ACHN (cell line): Measurements from ENCODE around the gene BEND7.
A peak's percentile ranks its signal among the peaks of the same experiment; 100 is the strongest.

Experiments used
- DNase-seq: peaks from one replicate; pipeline ENCODE4 v3.0.0-alpha.2; 2015
- in situ Hi-C: cut with HindIII; loops from 2 replicates; pipeline ENCODE4 v1.10.0; 2017; ENCODE audit warnings: low sequenced_read_pairs, low pct_ligation_motif_present, low pct_unique_long_range_greater_than_20kb

BEND7 gene

DNA sequence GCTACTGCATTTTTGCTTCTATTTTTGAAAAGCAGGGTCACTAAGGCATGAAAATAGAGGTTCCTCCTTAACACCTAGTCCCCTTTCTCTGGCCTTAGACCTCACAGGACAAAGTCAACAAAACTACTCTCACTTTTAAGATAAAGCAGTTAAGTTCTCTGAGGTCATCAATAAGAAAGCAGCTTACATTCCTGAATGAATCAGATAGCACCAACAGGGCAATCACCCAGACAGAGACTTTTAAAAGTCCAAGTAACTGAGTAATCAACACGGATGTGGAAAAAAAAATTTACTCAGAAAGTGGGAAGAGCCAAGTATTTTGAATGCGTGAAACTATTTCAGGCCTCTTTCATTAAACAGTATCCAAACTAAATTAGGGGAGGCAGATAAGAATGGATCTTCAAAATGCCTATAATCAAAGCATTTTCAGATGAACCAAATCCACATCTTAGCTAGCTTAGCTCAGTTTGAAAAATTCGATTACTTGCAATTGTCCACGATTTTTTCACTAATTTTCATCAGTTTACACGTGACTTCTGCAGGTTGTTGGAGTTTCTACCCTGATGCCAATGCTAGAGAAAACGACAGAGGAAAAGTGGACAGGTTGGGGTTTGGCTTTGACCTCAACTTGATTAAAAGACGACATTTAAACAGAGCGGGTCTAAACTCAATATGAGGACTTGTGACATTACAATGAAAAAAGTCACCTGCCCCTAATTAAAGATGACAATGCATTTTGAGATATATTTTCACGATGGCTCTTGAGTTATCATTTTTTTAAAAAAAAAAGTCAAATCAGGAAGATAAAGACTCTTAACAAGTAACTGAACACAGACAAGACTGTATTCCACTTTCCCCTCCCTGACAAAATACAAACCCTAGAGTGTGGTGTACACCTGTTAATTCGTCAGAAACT, 1.6 kb downstream of the BEND7 start:
- DNase-seq = peak; percentile 91
- in situ Hi-C loops = no loop called here

DNA sequence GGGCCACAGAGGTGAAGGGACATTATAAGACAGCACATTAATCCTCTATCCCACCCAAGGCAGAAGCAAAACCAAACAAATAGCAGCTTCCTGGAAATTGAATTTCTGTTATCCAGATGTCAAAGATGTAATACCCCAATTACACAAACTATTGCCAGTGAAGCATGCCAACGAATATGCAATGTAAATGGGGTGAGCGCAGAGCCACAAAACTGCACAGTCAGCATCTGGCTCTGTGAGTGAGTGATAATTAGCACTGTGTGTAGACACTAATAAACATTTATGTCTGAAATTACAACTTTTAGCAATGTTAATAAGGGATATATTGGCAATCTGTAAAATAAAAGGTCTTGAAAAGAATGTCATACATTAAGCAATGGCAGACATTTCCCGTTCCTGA, 3.2 kb downstream of the BEND7 start:
- DNase-seq = no peak
- in situ Hi-C loops = no loop called here

- no peak for DNase-seq
- in situ Hi-C loops = no loop called here
These were observed 7.8 kb downstream of the BEND7 start for GRCh38 chr10:13521026-13521425.

- in situ Hi-C loops = no loop called here
These were observed 8.6 kb downstream of the BEND7 start for GRCh38 chr10:13520194-13520593.

GRCh38 chr10:13518076-13518692, 10.6 kb downstream of the BEND7 start:
- no peak for DNase-seq

More at GRCh38 chr10:13520194-13520593, 8.6 kb downstream of the BEND7 start:
- no peak for DNase-seq

DNA sequence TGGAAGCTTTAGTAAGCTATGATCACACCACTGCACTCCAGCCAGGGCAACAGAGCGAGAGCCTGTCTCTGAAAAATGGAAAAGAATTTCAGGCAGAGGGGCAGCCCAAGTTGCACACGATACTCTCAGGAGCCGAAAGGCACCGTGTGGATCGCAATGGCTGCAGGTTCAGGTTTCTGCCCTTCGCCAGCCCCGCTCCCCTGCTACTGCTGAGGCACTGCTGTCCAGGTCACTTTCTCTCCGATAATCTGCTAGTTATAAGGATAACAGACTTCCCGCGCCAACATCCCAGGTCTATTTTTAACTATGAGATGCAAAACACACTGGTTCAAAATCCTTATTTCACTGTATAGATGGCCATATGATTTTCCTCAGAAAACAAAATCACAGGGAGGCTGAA, 11.1 kb downstream of the BEND7 start:
- in situ Hi-C loops = no loop called here
- no peak for DNase-seq

More at GRCh38 chr10:13518076-13518692, 10.6 kb downstream of the BEND7 start:
- in situ Hi-C loops = no loop called here

- DNase-seq = no peak
- in situ Hi-C loops = no loop called here
These were observed 12.6 kb downstream of the BEND7 start for GRCh38 chr10:13516176-13516575.

GRCh38 chr10:13515467-13515866, 13.3 kb downstream of the BEND7 start:
- in situ Hi-C loops = no loop called here
- no peak for DNase-seq

- DNase-seq = no peak
- in situ Hi-C loops = no loop called here
These were observed 14.5 kb downstream of the BEND7 start for GRCh38 chr10:13514296-13514695.

DNA sequence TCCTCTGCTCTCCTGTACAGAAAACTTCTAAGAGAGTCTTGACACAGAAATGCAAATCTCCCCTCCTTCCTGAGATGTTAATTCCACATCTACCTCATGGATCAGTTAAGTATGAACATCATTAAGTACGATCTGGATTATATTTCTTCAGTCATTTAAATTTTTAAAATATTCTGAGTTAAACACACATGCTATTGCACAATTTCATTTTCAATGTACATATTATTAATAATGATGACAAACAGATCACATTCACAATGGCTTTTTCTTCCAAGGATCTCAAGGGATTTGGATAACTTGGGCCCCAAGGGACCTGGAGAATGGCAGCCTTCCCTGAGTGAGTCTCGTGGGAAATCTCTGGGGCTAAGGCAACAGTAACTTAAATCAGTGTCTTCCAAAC, 16.2 kb downstream of the BEND7 start:
- in situ Hi-C loops = no loop called here
- no peak for DNase-seq

DNA sequence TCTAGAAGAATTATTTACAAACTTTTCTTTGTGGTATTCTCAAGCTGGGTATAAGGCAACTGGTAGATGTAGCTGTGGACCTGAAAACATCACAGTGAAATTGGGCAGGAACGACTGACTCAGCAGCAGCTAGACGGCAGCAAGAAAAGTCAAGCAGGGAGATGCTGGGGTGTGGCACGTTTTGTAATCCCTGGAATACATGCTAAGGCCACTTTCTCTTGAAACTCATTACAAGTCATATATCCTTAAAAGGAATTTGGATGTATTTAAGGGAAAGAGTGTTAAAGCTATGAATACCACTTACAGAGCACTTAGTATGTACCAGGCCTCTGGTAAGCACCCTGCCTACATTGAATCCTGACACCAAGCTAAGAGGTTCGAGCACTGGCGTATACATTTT, 17.4 kb downstream of the BEND7 start:
- in situ Hi-C loops = no loop called here
- DNase-seq = no peak

GRCh38 chr10:13505052-13505680, 23.6 kb downstream of the BEND7 start:
- in situ Hi-C loops = no loop called here
- DNase-seq = no peak

GRCh38 chr10:13503745-13504463, 24.9 kb downstream of the BEND7 start:
- DNase-seq = peak; percentile 71
- in situ Hi-C loops = no loop called here

GRCh38 chr10:13502380-13502779, 26.4 kb downstream of the BEND7 start:
- in situ Hi-C loops = no loop called here
- DNase-seq = no peak

- DNase-seq = no peak
- in situ Hi-C loops = no loop called here
These were observed 28.6 kb downstream of the BEND7 start for GRCh38 chr10:13500201-13500600.

GRCh38 chr10:13499150-13499549, 29.7 kb downstream of the BEND7 start:
- DNase-seq = no peak
- in situ Hi-C loops = no loop called here

- in situ Hi-C loops = no loop called here
- no peak for DNase-seq
These were observed 31.9 kb downstream of the BEND7 start for GRCh38 chr10:13496931-13497330.

DNA sequence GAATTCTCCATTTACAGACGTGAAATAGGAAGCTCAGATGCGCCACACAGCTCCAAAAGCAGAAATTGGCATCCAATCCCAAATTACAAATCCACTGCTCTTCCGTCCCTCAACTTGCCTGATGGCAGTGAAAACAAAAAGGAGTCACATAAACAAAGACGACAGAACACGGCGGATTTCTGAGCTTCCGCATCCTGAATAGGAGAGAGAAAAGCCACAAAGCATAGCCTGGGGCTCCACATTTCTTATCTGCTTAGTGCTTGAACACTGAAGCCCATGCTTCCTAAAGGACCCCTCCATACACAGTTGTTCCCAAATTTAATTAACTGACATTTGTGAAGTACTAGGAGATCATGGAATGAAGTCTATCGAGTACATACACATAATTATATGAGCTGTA, 32.6 kb downstream of the BEND7 start:
- no peak for DNase-seq
- in situ Hi-C loops = no loop called here
